Chondrocyte (in vitro differentiated cells): Measurements from ENCODE around the gene MACROD2. TPM values are rescaled to one million over a fixed set of nuclear protein-coding genes. Genes with fewer than 3 reads are reported as not detected.

Source experiments
- DNase-seq: peaks from one replicate; pipeline ENCODE4 v3.0.0; 2021; ENCODE audit warnings: mixed read lengths, low spot score
- H3K27ac Mint-ChIP-seq: one replicate; pipeline ENCODE4 v1.8.0; 2021; ENCODE audit warnings: mild to moderate bottlenecking, moderate library complexity, mixed read lengths; ENCODE audit not compliant: unreplicated experiment
- H3K27me3 Mint-ChIP-seq: 2 replicates; pipeline ENCODE4 v1.8.0; 2021; ENCODE audit warnings: low read depth, mixed read lengths
- H3K36me3 Mint-ChIP-seq: 2 replicates; pipeline ENCODE4 v1.8.0; 2021; ENCODE audit warnings: low read depth, mixed read lengths
- H3K4me1 Mint-ChIP-seq: 2 replicates; pipeline ENCODE4 v1.8.0; 2021; ENCODE audit warnings: low read depth, mild to moderate bottlenecking, mixed read lengths
- H3K4me3 Mint-ChIP-seq: one replicate; pipeline ENCODE4 v1.8.0; 2021; ENCODE audit warnings: mild to moderate bottlenecking, moderate library complexity, mixed read lengths; ENCODE audit not compliant: unreplicated experiment
- H3K9me3 Mint-ChIP-seq: 2 replicates; pipeline ENCODE4 v1.8.0; 2021; ENCODE audit warnings: low read depth, mixed read lengths
- CTCF ChIP-seq: fragments of 200-600 bp; sonication (generic); IDR thresholded peaks from 2 replicates; pipeline ENCODE4 v1.5.0; 2021; ENCODE audit warnings: antibody characterized with exemption, mild to moderate bottlenecking, moderate library complexity
- total RNA-seq: library from RNA; stranded (reverse); gene quantifications from 3 replicates; pipeline ENCODE4 v1.2.1, GENCODE V29; 2021

The MACROD2 gene
- total RNA-seq, 1 donor from 2014 or later: 3.2 TPM

GRCh38 chr20:14879020-14879697 lies 883.8 kb downstream of the MACROD2 start:
- Mint-ChIP-seq H3K4me3 (no peak overlapping the region), H3K9me3 (peaks cover 9% of the 10 kb centered on the region), H3K27me3 (no peaks in the 10 kb centered on the region), H3K27ac (no peak overlapping the region), H3K4me1 (peaks cover 8% of the 10 kb centered on the region), H3K36me3 (no peaks in the 10 kb centered on the region)
- TF ChIP-seq CTCF: no peak
- no peak for DNase-seq

- H3K4me3 Mint-ChIP-seq: no peak overlapping the region
- peaks cover 8% of the 10 kb centered on the region for H3K4me1 Mint-ChIP-seq
- no peak for TF ChIP-seq CTCF
- DNase-seq: no peak
- H3K27me3 Mint-ChIP-seq: no peaks in the 10 kb centered on the region
- no peak overlapping the region for H3K27ac Mint-ChIP-seq
- H3K9me3 Mint-ChIP-seq: peaks cover 9% of the 10 kb centered on the region
- H3K36me3 Mint-ChIP-seq: no peaks in the 10 kb centered on the region
Measured at GRCh38 chr20:14879839-14880238, 884.5 kb downstream of the MACROD2 start.

GRCh38 chr20:14881518-14881917 lies 886.2 kb downstream of the MACROD2 start:
- Mint-ChIP-seq H3K36me3 (no peaks in the 10 kb centered on the region), H3K4me1 (peaks cover 8% of the 10 kb centered on the region), H3K27ac (no peak overlapping the region), H3K4me3 (no peak overlapping the region), H3K27me3 (no peaks in the 10 kb centered on the region), H3K9me3 (peaks cover 2% of the 10 kb centered on the region)
- TF ChIP-seq CTCF: no peak
- no peak for DNase-seq

- TF ChIP-seq CTCF: no peak
- H3K4me3 Mint-ChIP-seq: no peak overlapping the region
- no peak for DNase-seq
- peaks cover 8% of the 10 kb centered on the region for H3K4me1 Mint-ChIP-seq
- no peaks in the 10 kb centered on the region for H3K27me3 Mint-ChIP-seq
- no peaks in the 10 kb centered on the region for H3K9me3 Mint-ChIP-seq
- H3K27ac Mint-ChIP-seq: no peak overlapping the region
- no peaks in the 10 kb centered on the region for H3K36me3 Mint-ChIP-seq
Measured at GRCh38 chr20:14882157-14882556, 886.8 kb downstream of the MACROD2 start.

- Mint-ChIP-seq H3K9me3 (no peaks in the 10 kb centered on the region), H3K27ac (no peak overlapping the region), H3K36me3 (no peaks in the 10 kb centered on the region), H3K4me3 (no peak overlapping the region), H3K4me1 (peaks cover 8% of the 10 kb centered on the region), H3K27me3 (no peaks in the 10 kb centered on the region)
- DNase-seq: no peak
- no peak for TF ChIP-seq CTCF
Measured at GRCh38 chr20:14882846-14883245, 887.5 kb downstream of the MACROD2 start.
